H9 (cell line): ENCODE results near the gene MYCBPAP. TPM values are rescaled to one million over a fixed set of nuclear protein-coding genes. Genes with fewer than 3 reads are reported as not detected.

Experiments
- DNase-seq: peaks from one replicate; pipeline ENCODE4 v3.0.0-alpha.2; 2017
- H2AFZ ChIP-seq: one replicate; pipeline ENCODE4 v1.6.1; 2013; ENCODE audit warnings: mild to moderate bottlenecking, low read length, control low read depth, moderate library complexity
- H2AK5ac ChIP-seq: 2 replicates; pipeline ENCODE4 v1.6.1; 2013; ENCODE audit warnings: low read length, control low read depth, mixed read lengths; ENCODE audit not compliant: insufficient read length
- H2BK120ac ChIP-seq: one replicate; pipeline ENCODE4 v1.6.1; 2013; ENCODE audit warnings: low read depth, mild to moderate bottlenecking, low read length, control low read depth, inconsistent platforms; ENCODE audit not compliant: poor library complexity, severe bottlenecking
- H2BK12ac ChIP-seq: 2 replicates; pipeline ENCODE4 v1.6.1; 2013; ENCODE audit warnings: low read length, control low read depth, mixed read lengths, low read depth; ENCODE audit not compliant: insufficient read length
- H2BK15ac ChIP-seq: 2 replicates; pipeline ENCODE4 v1.6.1; 2013; ENCODE audit warnings: low read depth, low read length, control low read depth
- H2BK20ac ChIP-seq: one replicate; pipeline ENCODE4 v1.6.1; 2013; ENCODE audit warnings: low read depth, mild to moderate bottlenecking, low read length, control low read depth, inconsistent platforms; ENCODE audit not compliant: poor library complexity, severe bottlenecking
- H2BK5ac ChIP-seq: 2 replicates; pipeline ENCODE4 v1.6.1; 2013; ENCODE audit warnings: low read length, control low read depth, mixed read lengths; ENCODE audit not compliant: insufficient read length
- H3K14ac ChIP-seq: 2 replicates; pipeline ENCODE4 v1.6.1; 2013; ENCODE audit warnings: low read length, control low read depth; ENCODE audit not compliant: insufficient read depth
- H3K18ac ChIP-seq: 2 replicates; pipeline ENCODE4 v1.6.1; 2013; ENCODE audit warnings: low read depth, mild to moderate bottlenecking, mixed read lengths, low read length, control low read depth; ENCODE audit not compliant: insufficient read length
- H3K23ac ChIP-seq: 2 replicates; pipeline ENCODE4 v1.6.1; 2013; ENCODE audit warnings: low read length, control low read depth, mixed read lengths, low read depth; ENCODE audit not compliant: insufficient read length
- H3K23me2 ChIP-seq: 2 replicates; pipeline ENCODE4 v1.6.1; 2013; ENCODE audit warnings: low read depth, mild to moderate bottlenecking, mixed read lengths, low read length, control low read depth; ENCODE audit not compliant: insufficient read length, poor library complexity, severe bottlenecking
- H3K27ac ChIP-seq: 2 replicates; pipeline ENCODE4 v1.5.1; 2013; ENCODE audit warnings: low read length, control low read depth, mixed read lengths, low read depth; ENCODE audit not compliant: insufficient read length
- H3K27me3 ChIP-seq: 2 replicates; pipeline ENCODE4 v1.6.1; 2013; ENCODE audit warnings: low read length, control low read depth, inconsistent platforms; ENCODE audit not compliant: insufficient read depth
- H3K4ac ChIP-seq: 2 replicates; pipeline ENCODE4 v1.6.1; 2013; ENCODE audit warnings: low read depth, mild to moderate bottlenecking, control low read depth, inconsistent platforms, low read length, moderate library complexity
- H3K4me1 ChIP-seq: 2 replicates; pipeline ENCODE4 v1.6.1; 2013; ENCODE audit warnings: low read length, control low read depth, inconsistent platforms; ENCODE audit not compliant: insufficient read depth
- H3K4me2 ChIP-seq: 2 replicates; pipeline ENCODE4 v1.6.1; 2013; ENCODE audit warnings: low read length, control low read depth, mixed read lengths; ENCODE audit not compliant: insufficient read length, insufficient read depth
- H3K56ac ChIP-seq: 2 replicates; pipeline ENCODE4 v1.6.1; 2013; ENCODE audit warnings: low read depth, mild to moderate bottlenecking, mixed read lengths, low read length, control low read depth; ENCODE audit not compliant: insufficient read length
- H3K79me1 ChIP-seq: 2 replicates; pipeline ENCODE4 v1.6.1; 2013; ENCODE audit warnings: low read depth, mild to moderate bottlenecking, moderate library complexity, low read length, control low read depth, inconsistent platforms; ENCODE audit not compliant: insufficient read depth, poor library complexity, severe bottlenecking
- H3K79me2 ChIP-seq: 2 replicates; pipeline ENCODE4 v1.6.1; 2013; ENCODE audit warnings: low read length, control low read depth, inconsistent platforms; ENCODE audit not compliant: insufficient read depth
- H3K9ac ChIP-seq: 2 replicates; pipeline ENCODE4 v1.6.1; 2013; ENCODE audit warnings: low read length, control low read depth, mixed read lengths; ENCODE audit not compliant: insufficient read length; ENCODE audit errors: extremely low read depth
- H3K9me3 ChIP-seq: one replicate; pipeline ENCODE4 v1.6.1; 2013; ENCODE audit warnings: low read depth, low read length, inconsistent platforms; ENCODE audit not compliant: control insufficient read depth
- H3T11ph ChIP-seq: one replicate; pipeline ENCODE4 v1.6.1; 2013; ENCODE audit warnings: mild to moderate bottlenecking, low read length, control low read depth, inconsistent platforms
- H4K20me1 ChIP-seq: one replicate; pipeline ENCODE4 v1.6.1; 2013; ENCODE audit not compliant: control insufficient read depth, insufficient read length, insufficient read depth
- H4K5ac ChIP-seq: 2 replicates; pipeline ENCODE4 v1.6.1; 2013; ENCODE audit warnings: low read depth, mild to moderate bottlenecking, mixed read lengths, low read length, control low read depth; ENCODE audit not compliant: insufficient read length
- H4K8ac ChIP-seq: replicated peaks from 2 replicates; pipeline ENCODE4 v1.6.1; 2013; ENCODE audit warnings: low read length, control low read depth, mixed read lengths, low read depth; ENCODE audit not compliant: insufficient read length
- H4K91ac ChIP-seq: 2 replicates; pipeline ENCODE4 v1.6.1; 2013; ENCODE audit warnings: low read depth, mild to moderate bottlenecking, moderate library complexity, mixed read lengths, low read length, control low read depth; ENCODE audit not compliant: insufficient read length
- H3K27ac Mint-ChIP-seq, 3 experiments: 2 replicates in 2 of 3; 3 replicates in 1 of 3; pipeline ENCODE4 v1.8.0; 2020 to 2021; ENCODE audit warnings: mixed read lengths in 3 of 3, mild to moderate bottlenecking in 1 of 3, moderate library complexity in 1 of 3
- H3K27me3 Mint-ChIP-seq: 2 replicates; pipeline ENCODE4 v1.8.0; 2021; ENCODE audit warnings: low read depth, mild to moderate bottlenecking, moderate library complexity, mixed read lengths
- H3K36me3 Mint-ChIP-seq, 3 experiments: 2 replicates in 2 of 3; 3 replicates in 1 of 3; pipeline ENCODE4 v1.8.0; 2020 to 2021; ENCODE audit warnings: low read depth in 3 of 3, mixed read lengths in 3 of 3; ENCODE audit not compliant: insufficient read depth in 1 of 3
- H3K4me1 Mint-ChIP-seq, 2 experiments: 2 replicates each; pipeline ENCODE4 v1.8.0; 2020; ENCODE audit warnings: mixed read lengths in 2 of 2
- H3K4me3 Mint-ChIP-seq, 2 experiments: 2 replicates in 1 of 2; 3 replicates in 1 of 2; pipeline ENCODE4 v1.8.0; 2020 to 2021; ENCODE audit warnings: mild to moderate bottlenecking in 2 of 2, mixed read lengths in 2 of 2, moderate library complexity in 1 of 2
- H3K9me3 Mint-ChIP-seq, 2 experiments: 2 replicates in 1 of 2; 3 replicates in 1 of 2; pipeline ENCODE4 v1.8.0; 2020; ENCODE audit warnings: mild to moderate bottlenecking in 2 of 2, mixed read lengths in 2 of 2, moderate library complexity in 1 of 2
- CTCF ChIP-seq: fragments of 200-600 bp; sonication (generic); conservative IDR thresholded peaks from 3 replicates; pipeline ENCODE4 v1.8.0; 2021; ENCODE audit warnings: antibody characterized with exemption, mild to moderate bottlenecking
- WGBS: extraction: QIAGEN DNeasy Blood & Tissue Kit; methylation state at CpG from one replicate; pipeline ENCODE4 v1.1.7; 2013; ENCODE audit warnings: missing lambda C conversion rate, low lambda C conversion rate, mixed read lengths; ENCODE audit not compliant: insufficient read length; ENCODE audit errors: extremely low coverage; 5-methylcytosine and 5-hydroxymethylcytosine counted together
- total RNA-seq: library from RNA; stranded (reverse); gene quantifications from 2 replicates; pipeline ENCODE4 v1.2.1, GENCODE V29; 2021

MYCBPAP gene
- total RNA-seq, 1 experiment from 2014 or later = 1.7 TPM

- Histone ChIP-seq H3T11ph (no peak within 1 kb of the TSS), H3K9ac (no peak within 1 kb of the TSS)
Measured at GRCh38 chr17:50468304-50469207, 39.7 kb upstream of the MYCBPAP start, which contains the start of gene CHAD. Gene CHAD (minus strand): TSS chr17:50468880. CDS start chr17:50468813, 67 bp downstream.

More at GRCh38 chr17:50468304-50469207, 39.7 kb upstream of the MYCBPAP start, which contains the start of gene CHAD:
- H3K27me3 ChIP-seq = peaks cover 12% of the 10 kb centered on the region; the same call in 1 of the 2 replicates
- no peak within 1 kb of the TSS for H3K18ac ChIP-seq
- peaks cover 16 to 28% of the 10 kb centered on the region in 2 experiments for H3K4me1 Mint-ChIP-seq
- H4K5ac ChIP-seq = no peak within 1 kb of the TSS
- no peaks in the 10 kb centered on the region for H4K20me1 ChIP-seq
- no peak within 1 kb of the TSS for H2AFZ ChIP-seq
- no peak within 1 kb of the TSS for H2BK120ac ChIP-seq
- peaks cover 3% of the 10 kb centered on the region; the same call in 1 of the 2 replicates for H3K4me1 ChIP-seq
- H3K23me2 ChIP-seq = peaks cover 2% of the 10 kb centered on the region
- peaks cover 39% of the 10 kb centered on the region for H3K27me3 Mint-ChIP-seq
- no CpG with 5 or more reads among the region's 71 CpGs for WGBS
- no peak within 1 kb of the TSS; a peak in 1 of 7 replicates for H3K27ac Mint-ChIP-seq
- no peak within 1 kb of the TSS for H4K91ac ChIP-seq
- no peak within 1 kb of the TSS for H2BK20ac ChIP-seq
- no peak within 1 kb of the TSS for H3K56ac ChIP-seq
- H3K79me2 ChIP-seq = no peaks in the 10 kb centered on the region
- H2BK15ac ChIP-seq = no peak within 1 kb of the TSS
- no peak within 1 kb of the TSS for H2BK5ac ChIP-seq
- peaks cover 0 to 4% (median 2%) of the 10 kb centered on the region in 3 experiments; a peak in 5 of 7 replicates for H3K36me3 Mint-ChIP-seq
- no peaks in the 10 kb centered on the region for H3K79me1 ChIP-seq
- no peak within 1 kb of the TSS for H3K27ac ChIP-seq
- H3K9me3 Mint-ChIP-seq = no peaks in the 10 kb centered on the region
- TF ChIP-seq CTCF = no peak
- peak within 1 kb of the TSS; percentile 49 to 79 for H3K4me3 Mint-ChIP-seq
- H3K4me2 ChIP-seq = peak within 1 kb of the TSS; percentile 56
- H3K14ac ChIP-seq = no peak within 1 kb of the TSS; the same call in 1 of the 2 replicates
- H2BK12ac ChIP-seq = no peak within 1 kb of the TSS
- H2AK5ac ChIP-seq = no peak within 1 kb of the TSS
- H4K8ac ChIP-seq = no peak within 1 kb of the TSS
- no peaks in the 10 kb centered on the region for H3K9me3 ChIP-seq
- no peak within 1 kb of the TSS for H3K4ac ChIP-seq
- peak; percentile 61 for DNase-seq
- no peak within 1 kb of the TSS for H3K23ac ChIP-seq
